CD14-positive monocyte (primary cell): ENCODE measurements around the gene PSD4. TPM values are rescaled to one million over a fixed set of nuclear protein-coding genes. Genes with fewer than 3 reads are reported as not detected.

Source experiments
- DNase-seq, 3 donors: peaks; one replicate each; pipeline ENCODE4 v3.0.0-alpha.2; 2011 to 2022
- H2AFZ ChIP-seq: 2 replicates; pipeline ENCODE4 v1.6.0; 2012; ENCODE audit warnings: mild to moderate bottlenecking, low read depth, low read length, inconsistent platforms; ENCODE audit not compliant: insufficient read depth, poor library complexity, severe bottlenecking
- H3K27ac ChIP-seq, 2 donors: 1 replicate in 1 of 2; 2 replicates in 1 of 2; pipeline ENCODE4 v1.5.1; 2012 to 2013; ENCODE audit warnings: low read length in 2 of 2, control low read depth in 1 of 2, inconsistent platforms in 1 of 2, low read depth in 1 of 2, mild to moderate bottlenecking in 1 of 2
- H3K27me3 ChIP-seq, 2 donors: one replicate each; pipeline versions ENCODE4 v1.6.0 to v1.6.1; 2011 to 2013; ENCODE audit warnings: low read length in 2 of 2; ENCODE audit not compliant: control insufficient read depth in 2 of 2, insufficient read depth in 2 of 2
- H3K36me3 ChIP-seq, 2 donors: replicated peaks in 1 of 2; 1 replicate in 1 of 2; 2 replicates in 1 of 2; pipeline versions ENCODE4 v1.5.1 to v1.6.1; 2012 to 2013; ENCODE audit warnings: low read length in 2 of 2, control low read depth in 1 of 2, inconsistent platforms in 1 of 2, mild to moderate bottlenecking in 1 of 2; ENCODE audit not compliant: insufficient read depth in 2 of 2, control insufficient read depth in 1 of 2
- H3K4me1 ChIP-seq, 2 donors: 1 replicate in 1 of 2; 2 replicates in 1 of 2; pipeline versions ENCODE4 v1.5.1 to v1.6.1; 2012 to 2013; ENCODE audit warnings: low read length in 2 of 2, control low read depth in 1 of 2, inconsistent platforms in 1 of 2, mild to moderate bottlenecking in 1 of 2, moderate library complexity in 1 of 2; ENCODE audit not compliant: insufficient read depth in 2 of 2, control insufficient read depth in 1 of 2
- H3K4me2 ChIP-seq: replicated peaks from 2 replicates; pipeline ENCODE3; 2012; ENCODE audit warnings: low read length, moderate library complexity, mild to moderate bottlenecking; ENCODE audit not compliant: poor library complexity, severe bottlenecking; ENCODE audit errors: extremely low read depth
- H3K4me3 ChIP-seq, 3 experiments: fragments of 200-600 bp in 1 of 3; sonication (generic) in 1 of 3; replicated peaks in 1 of 3; 1 replicate in 2 of 3; 2 replicates in 1 of 3; pipeline ENCODE4 v1.5.1; 2011 to 2013; ENCODE audit warnings: low read length in 3 of 3, mild to moderate bottlenecking in 3 of 3, control low read depth in 2 of 3, low read depth in 2 of 3, inconsistent platforms in 1 of 3, moderate library complexity in 1 of 3
- H3K79me2 ChIP-seq: 2 replicates; pipeline ENCODE4 v1.6.0; 2012; ENCODE audit warnings: mild to moderate bottlenecking, control low read depth, inconsistent platforms, low read length, moderate library complexity; ENCODE audit not compliant: insufficient read depth
- H3K9ac ChIP-seq: 2 replicates; pipeline ENCODE4 v1.6.0; 2017; ENCODE audit warnings: low read length, mild to moderate bottlenecking; ENCODE audit not compliant: insufficient read depth, poor library complexity, severe bottlenecking
- H3K9me3 ChIP-seq, 2 donors: replicated peaks in 1 of 2; 1 replicate in 1 of 2; 2 replicates in 1 of 2; pipeline versions ENCODE4 v1.5.1 to v1.6.1; 2012 to 2013; ENCODE audit warnings: low read length in 2 of 2, control low read depth in 1 of 2; ENCODE audit not compliant: control insufficient read depth in 1 of 2, insufficient read depth in 1 of 2
- H4K20me1 ChIP-seq: 2 replicates; pipeline ENCODE4 v1.6.0; 2012; ENCODE audit warnings: mild to moderate bottlenecking, low read length, control low read depth, moderate library complexity; ENCODE audit not compliant: insufficient read depth
- H3K27ac Mint-ChIP-seq, 7 donors: one replicate each; pipeline ENCODE4 v1.8.0; 2020; ENCODE audit warnings: mild to moderate bottlenecking in 7 of 7, mixed read lengths in 7 of 7, moderate library complexity in 6 of 7, inconsistent platforms in 2 of 7
- H3K27me3 Mint-ChIP-seq, 3 donors: one replicate each; pipeline ENCODE4 v1.8.0; 2021 to 2022; ENCODE audit warnings: low read depth in 3 of 3, mild to moderate bottlenecking in 3 of 3, mixed read lengths in 3 of 3, moderate library complexity in 3 of 3, inconsistent platforms in 1 of 3
- H3K36me3 Mint-ChIP-seq, 2 donors: one replicate each; pipeline ENCODE4 v1.8.0; 2020; ENCODE audit warnings: mixed read lengths in 2 of 2, inconsistent platforms in 1 of 2, mild to moderate bottlenecking in 1 of 2
- H3K4me1 Mint-ChIP-seq: one replicate; pipeline ENCODE4 v1.8.0; 2020; ENCODE audit warnings: mild to moderate bottlenecking, mixed read lengths
- H3K4me3 Mint-ChIP-seq, 2 donors: one replicate each; pipeline ENCODE4 v1.8.0; 2020; ENCODE audit warnings: mild to moderate bottlenecking in 2 of 2, mixed read lengths in 2 of 2, moderate library complexity in 1 of 2
- H3K9me3 Mint-ChIP-seq, 7 donors: one replicate each; pipeline ENCODE4 v1.8.0; 2020 to 2022; ENCODE audit warnings: mixed read lengths in 7 of 7, mild to moderate bottlenecking in 6 of 7, moderate library complexity in 6 of 7, inconsistent platforms in 2 of 7
- CTCF ChIP-seq: fragments of 200-600 bp; IDR thresholded peaks from one replicate; pipeline ENCODE4 v1.8.0; 2022; ENCODE audit warnings: antibody characterized with exemption, mild to moderate bottlenecking
- whole genome bisulfite sequencing: methylation state at CpG from one replicate; pipeline ENCODE4 v1.1.5; 2013; ENCODE audit warnings: missing lambda C conversion rate; ENCODE audit not compliant: insufficient coverage; 5-methylcytosine and 5-hydroxymethylcytosine counted together
- intact Hi-C, 2 donors: fragments of 100-400 bp; cut with micrococcal nuclease; formaldehyde crosslinking; loops; one replicate each; pipeline versions ENCODE4 v1.15.0 to v1.15.1; 2023
- polyA plus RNA-seq, 3 donors: library from polyadenylated mRNA; depleted of rRNA in 1 of 3; unstranded in 2 of 3; stranded (reverse) in 1 of 3; fragments of 300-500 nt in 2 of 3; fragments of >200 nt in 1 of 3; fragmentation: Illumina TruSeq in 2 of 3; gene quantifications; 1 replicate in 2 of 3; 2 replicates in 1 of 3; pipeline ENCODE4 v1.2.3, GENCODE V29; 2012 to 2021

The PSD4 gene
- polyA plus RNA-seq, 3 donors: 11.0 to 47.0 (median 18.2) TPM

GRCh38 chr2:113201496-113202304 lies 27.9 kb downstream of the PSD4 start:
- Mint-ChIP-seq H3K9me3 (no peaks in the 10 kb centered on the region), H3K4me1 (peaks cover 9% of the 10 kb centered on the region), H3K4me3 (no peak overlapping the region), H3K27me3 (peaks cover 0 to 4% (median 2%) of the 10 kb centered on the region in 3 donors), H3K36me3 (peaks cover 48 to 56% of the 10 kb centered on the region in 2 donors), H3K27ac (peak overlapping the region in 3 of 7 donors; percentile 30 to 71 (median 44))
- Histone ChIP-seq H3K9ac (no peak overlapping the region), H3K4me1 (peaks cover 8 to 12% of the 10 kb centered on the region in 2 donors), H3K36me3 (peaks cover 50 to 59% of the 10 kb centered on the region in 2 donors), H3K4me3 (no peak overlapping the region), H3K79me2 (no peaks in the 10 kb centered on the region), H3K9me3 (no peaks in the 10 kb centered on the region), H4K20me1 (peaks cover 74% of the 10 kb centered on the region), H2AFZ (no peak overlapping the region), H3K27me3 (no peaks in the 10 kb centered on the region), H3K4me2 (no peak overlapping the region), H3K27ac (no peak overlapping the region)
- no peak for DNase-seq
- intact Hi-C loops: loop anchor here in 1 of 2 donors (5.0 kb wide), 1 partner anchor 171 kb away; no protein-coding TSS in a partner anchor
- WGBS: 100% methylated on average over 2 of the region's 8 CpGs
- no peak for TF ChIP-seq CTCF

GRCh38 chr2:113202305-113203216 lies 28.8 kb downstream of the PSD4 start:
- Histone ChIP-seq H3K36me3 (peaks cover 42 to 50% of the 10 kb centered on the region in 2 donors), H3K4me2 (no peak overlapping the region), H3K9me3 (no peaks in the 10 kb centered on the region), H3K4me1 (peaks cover 8 to 12% of the 10 kb centered on the region in 2 donors), H4K20me1 (peaks cover 65% of the 10 kb centered on the region), H2AFZ (no peak overlapping the region), H3K27ac (peak overlapping the region in 1 of 2 donors; percentile 22), H3K9ac (no peak overlapping the region), H3K79me2 (no peaks in the 10 kb centered on the region), H3K27me3 (no peaks in the 10 kb centered on the region), H3K4me3 (no peak overlapping the region)
- Mint-ChIP-seq H3K27me3 (peaks cover 0 to 4% (median 2%) of the 10 kb centered on the region in 3 donors), H3K4me1 (peaks cover 9% of the 10 kb centered on the region), H3K27ac (peak overlapping the region in 5 of 7 donors; percentile 21 to 77 (median 44)), H3K9me3 (no peaks in the 10 kb centered on the region), H3K36me3 (peaks cover 39 to 47% of the 10 kb centered on the region in 2 donors), H3K4me3 (no peak overlapping the region)
- intact Hi-C loops: loop anchor here in 1 of 2 donors (5.0 kb wide), 1 partner anchor 170 kb away; no protein-coding TSS in a partner anchor
- 82% methylated on average over 10 of the region's 13 CpGs for WGBS
- DNase-seq: no peak
- no peak for TF ChIP-seq CTCF
